ENCODE measurements around the gene TBC1D13. TPM values are rescaled to one million over a fixed set of nuclear protein-coding genes. Genes with fewer than 3 reads are reported as not detected.

TBC1D13 gene
- total RNA-seq, 1 donor from 2014 or later, result 6.5 TPM

- FAIRE-seq (no peak), DNase-seq (ENCODE audit: low spot score in 2 of 2) (peak; percentile 55 to 63)
These were observed 32.0 kb downstream of the TBC1D13 start for GRCh38 chr9:128818839-128819715.

GRCh38 chr9:128819716-128820664, 32.9 kb downstream of the TBC1D13 start:
- DNase-seq (ENCODE audit: low spot score in 2 of 2), result no peak
- no peak for FAIRE-seq

GRCh38 chr9:128820665-128821583, 33.9 kb downstream of the TBC1D13 start:
- FAIRE-seq (no peak), DNase-seq (ENCODE audit: low spot score in 2 of 2) (no peak)

GRCh38 chr9:128821584-128822406, 34.7 kb downstream of the TBC1D13 start:
- FAIRE-seq, result no peak

GRCh38 chr9:128822407-128823042, 35.5 kb downstream of the TBC1D13 start:
- DNase-seq (ENCODE audit: low spot score in 2 of 2), result no peak
- no peak for FAIRE-seq

More at GRCh38 chr9:128821584-128822406, 34.7 kb downstream of the TBC1D13 start:
- DNase-seq (ENCODE audit: low spot score in 2 of 2), result no peak

- FAIRE-seq (no peak), DNase-seq (ENCODE audit: low spot score in 2 of 2) (no peak)
These were observed 36.4 kb downstream of the TBC1D13 start for GRCh38 chr9:128823362-128823902.

GRCh38 chr9:128823903-128824406, 36.9 kb downstream of the TBC1D13 start:
- FAIRE-seq, result no peak

GRCh38 chr9:128824911-128825310, 37.9 kb downstream of the TBC1D13 start:
- DNase-seq (ENCODE audit: low spot score in 2 of 2) (no peak), FAIRE-seq (no peak)

More at GRCh38 chr9:128823903-128824406, 36.9 kb downstream of the TBC1D13 start:
- no peak for DNase-seq (ENCODE audit: low spot score in 2 of 2)

GRCh38 chr9:128825923-128826700, 39.1 kb downstream of the TBC1D13 start:
- DNase-seq (ENCODE audit: low spot score in 2 of 2), result no peak
- no peak for FAIRE-seq

- DNase-seq (ENCODE audit: low spot score in 2 of 2) (no peak), FAIRE-seq (no peak)
These were observed 41.2 kb downstream of the TBC1D13 start for GRCh38 chr9:128828267-128828666.

GRCh38 chr9:128828719-128829452, 41.8 kb downstream of the TBC1D13 start:
- no peak for FAIRE-seq
- DNase-seq (ENCODE audit: low spot score in 2 of 2), result no peak

GRCh38 chr9:128829477-128830251, 42.6 kb downstream of the TBC1D13 start, which contains the start of gene SPOUT1:
Gene SPOUT1 (minus strand): TSS chr9:128829794. CDS start chr9:128829780, 14 bp downstream.
- no peak for FAIRE-seq

GRCh38 chr9:128833696-128834095, 46.6 kb downstream of the TBC1D13 start:
- FAIRE-seq (no peak), DNase-seq (ENCODE audit: low spot score in 2 of 2) (no peak)

More at GRCh38 chr9:128829477-128830251, 42.6 kb downstream of the TBC1D13 start, which contains the start of gene SPOUT1:
- DNase-seq (ENCODE audit: low spot score in 2 of 2), result peak; percentile 95 to 99

- FAIRE-seq, result no peak
- no peak for DNase-seq (ENCODE audit: low spot score in 2 of 2)
These were observed 48.5 kb downstream of the TBC1D13 start for GRCh38 chr9:128835246-128836210.

All from frontal cortex (tissue), 4 donors.